ENCODE measurements around the gene PLPP1.

The PLPP1 gene

DNA sequence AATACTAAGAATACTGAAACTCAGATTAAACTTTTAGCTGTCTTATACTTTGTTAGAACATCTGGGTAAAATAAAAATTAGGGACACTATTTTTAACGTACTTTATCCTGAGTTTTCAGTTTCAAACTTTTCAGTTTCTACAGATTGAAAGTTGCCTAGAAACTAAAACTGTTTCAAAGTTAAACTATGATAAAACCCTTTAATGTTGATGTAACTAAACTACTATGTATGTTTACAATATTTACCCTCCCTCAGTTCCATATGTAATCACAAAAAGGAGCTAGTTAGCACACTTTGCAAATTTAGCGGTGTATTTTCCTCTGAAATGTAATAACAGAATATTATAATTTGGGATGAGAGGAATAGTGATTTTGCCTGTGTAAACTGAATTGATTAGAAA, 121.1 kb downstream of the PLPP1 start:
- in situ Hi-C loops (cut with MboI; ENCODE audit: low sequenced_read_pairs), result no loop called here

DNA sequence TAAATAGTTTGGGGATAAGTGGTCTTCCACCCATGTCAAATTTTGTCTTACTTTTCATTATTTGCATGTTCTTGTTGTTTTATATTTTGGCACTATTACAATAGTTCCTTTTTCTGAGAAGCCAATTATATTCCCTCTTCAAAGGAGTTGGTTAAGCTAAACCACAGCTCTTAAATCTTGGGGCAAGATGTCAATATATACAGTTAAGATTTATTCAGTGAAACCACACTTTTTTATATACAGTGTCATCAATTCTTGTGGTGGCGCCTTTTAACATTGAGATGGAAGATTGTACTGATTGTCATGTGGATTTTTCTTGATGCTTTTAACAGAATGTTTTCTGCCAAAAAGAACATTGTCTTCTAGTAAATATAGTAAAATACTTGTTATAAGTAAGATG, 122.9 kb downstream of the PLPP1 start:
- in situ Hi-C loops (cut with MboI; ENCODE audit: low sequenced_read_pairs), result no loop called here

DNA sequence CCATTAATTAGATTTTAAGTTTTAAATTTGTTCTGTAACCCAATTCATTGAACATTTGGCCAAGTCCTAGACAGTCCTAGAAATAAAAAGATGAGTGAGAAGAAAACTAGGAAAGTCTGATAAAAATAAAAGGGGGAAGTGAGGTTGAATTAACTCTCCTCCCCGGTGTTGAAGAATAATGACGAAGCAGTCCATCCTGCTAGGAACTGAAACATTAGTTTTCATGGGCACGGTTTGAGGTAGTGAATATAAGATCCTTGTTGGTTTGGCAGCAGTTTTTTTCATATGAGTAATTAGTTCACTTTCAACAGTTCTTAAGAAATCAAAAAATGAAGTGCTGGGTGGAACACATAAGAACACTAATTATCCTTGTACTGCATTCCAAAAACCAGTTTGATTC, 123.9 kb downstream of the PLPP1 start:
- in situ Hi-C loops (cut with MboI; ENCODE audit: low sequenced_read_pairs), result no loop called here

DNA sequence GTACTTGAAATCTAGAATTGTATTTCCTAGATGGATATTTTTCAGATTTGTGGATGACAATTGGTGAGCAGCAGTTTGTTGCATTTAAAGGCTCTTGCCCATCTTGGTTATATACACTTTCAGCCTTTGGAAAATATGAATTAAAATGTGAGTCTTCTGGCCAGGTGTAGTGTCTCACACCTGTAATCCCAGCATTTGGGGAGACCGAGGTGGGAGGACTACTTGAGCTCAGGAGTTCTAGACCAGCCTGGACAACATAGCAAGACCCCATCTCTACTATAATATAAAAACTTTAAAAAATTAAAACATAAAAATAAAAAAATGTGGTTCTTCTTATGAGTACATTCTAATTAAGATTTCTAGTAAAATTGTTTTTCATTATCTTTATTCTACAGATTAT, 125.0 kb downstream of the PLPP1 start:
- in situ Hi-C loops (cut with MboI; ENCODE audit: low sequenced_read_pairs), result no loop called here

DNA sequence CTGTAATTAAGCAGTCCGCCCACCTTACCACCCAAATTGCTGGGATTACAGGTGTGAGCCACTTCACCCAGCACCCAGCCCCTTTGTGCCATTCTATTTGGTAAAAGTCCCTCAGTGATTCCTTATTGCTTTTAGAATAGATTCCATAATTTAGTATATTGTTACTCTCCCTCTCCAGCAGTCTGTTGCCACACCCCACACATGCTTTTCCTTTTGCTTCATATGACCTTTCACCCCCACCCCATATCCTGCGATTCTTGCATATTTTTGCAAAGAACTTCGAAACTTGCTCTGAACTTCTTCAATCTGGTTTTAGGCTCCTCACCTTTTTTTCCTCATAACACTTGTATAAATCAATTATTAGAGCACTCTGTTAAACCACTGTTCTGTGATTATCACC, 126.8 kb downstream of the PLPP1 start:
- in situ Hi-C loops (cut with MboI; ENCODE audit: low sequenced_read_pairs), result no loop called here

DNA sequence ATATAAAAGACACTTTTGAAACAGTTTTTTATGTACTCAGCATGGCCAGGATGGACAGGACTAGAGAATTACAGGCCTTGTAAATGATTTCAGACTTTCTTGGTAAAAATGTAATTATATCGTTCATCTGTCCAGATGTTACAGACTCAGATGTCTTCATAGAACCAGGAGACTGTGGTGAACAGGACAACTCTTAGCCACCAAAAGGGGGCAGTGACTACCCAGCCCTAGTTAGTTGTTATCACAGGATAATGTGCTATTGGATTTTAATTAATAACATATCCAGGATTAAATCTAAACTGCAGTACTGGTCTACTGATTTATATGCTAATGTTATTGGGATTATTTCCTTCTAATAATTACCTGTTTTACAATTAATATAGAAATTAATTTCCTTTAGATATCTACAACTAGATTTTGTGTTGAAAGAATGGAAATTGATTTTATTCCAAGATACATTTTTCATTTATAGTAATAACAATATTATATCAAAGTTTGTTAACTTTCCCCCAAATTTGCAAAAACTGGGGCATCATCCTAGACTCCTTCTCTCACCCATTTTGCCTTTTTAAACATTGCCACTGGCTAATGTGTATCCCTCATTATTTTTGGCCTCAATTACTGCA, 127.6 kb downstream of the PLPP1 start:
- in situ Hi-C loops (cut with MboI; ENCODE audit: low sequenced_read_pairs), result no loop called here

DNA sequence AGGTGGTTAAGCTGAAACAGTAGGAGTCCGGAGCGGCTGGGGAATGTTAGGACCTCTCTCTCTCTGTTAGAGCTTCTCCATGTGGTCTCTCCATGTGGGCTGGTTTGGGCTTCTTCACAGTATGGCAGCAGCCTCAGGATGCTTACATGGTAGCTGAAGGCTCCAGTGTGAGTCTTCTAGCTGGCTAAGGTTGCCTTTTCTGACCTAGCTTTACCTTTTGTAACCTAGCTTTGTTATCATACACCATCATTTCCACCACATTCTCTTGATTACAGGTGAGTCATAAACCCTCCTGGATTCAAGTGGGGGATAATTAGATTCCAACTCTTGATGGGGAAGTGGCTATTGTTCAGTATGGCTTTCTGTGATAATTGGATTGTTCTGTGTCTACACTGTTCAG, 128.5 kb downstream of the PLPP1 start:
- in situ Hi-C loops (cut with MboI; ENCODE audit: low sequenced_read_pairs), result no loop called here

DNA sequence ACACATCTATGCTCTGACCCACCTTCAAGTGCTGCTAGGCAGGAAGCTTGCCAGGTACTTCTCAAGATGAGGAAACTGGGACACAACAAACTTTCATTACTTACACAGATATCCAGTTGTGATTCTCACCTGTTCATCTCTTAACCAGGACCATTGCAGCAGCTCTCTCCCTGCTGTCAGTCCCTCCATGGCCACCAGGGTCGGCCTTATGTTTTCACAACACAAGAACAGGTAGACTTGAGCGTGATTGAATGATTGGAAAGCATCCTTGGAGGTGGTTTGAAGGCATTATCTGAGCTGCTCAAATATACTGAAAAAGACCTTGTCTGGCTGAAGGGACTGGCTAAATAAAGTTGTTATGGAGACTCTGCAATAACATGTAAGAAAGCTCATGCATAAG, 132.6 kb downstream of the PLPP1 start:
- in situ Hi-C loops (cut with MboI; ENCODE audit: low sequenced_read_pairs), result no loop called here

DNA sequence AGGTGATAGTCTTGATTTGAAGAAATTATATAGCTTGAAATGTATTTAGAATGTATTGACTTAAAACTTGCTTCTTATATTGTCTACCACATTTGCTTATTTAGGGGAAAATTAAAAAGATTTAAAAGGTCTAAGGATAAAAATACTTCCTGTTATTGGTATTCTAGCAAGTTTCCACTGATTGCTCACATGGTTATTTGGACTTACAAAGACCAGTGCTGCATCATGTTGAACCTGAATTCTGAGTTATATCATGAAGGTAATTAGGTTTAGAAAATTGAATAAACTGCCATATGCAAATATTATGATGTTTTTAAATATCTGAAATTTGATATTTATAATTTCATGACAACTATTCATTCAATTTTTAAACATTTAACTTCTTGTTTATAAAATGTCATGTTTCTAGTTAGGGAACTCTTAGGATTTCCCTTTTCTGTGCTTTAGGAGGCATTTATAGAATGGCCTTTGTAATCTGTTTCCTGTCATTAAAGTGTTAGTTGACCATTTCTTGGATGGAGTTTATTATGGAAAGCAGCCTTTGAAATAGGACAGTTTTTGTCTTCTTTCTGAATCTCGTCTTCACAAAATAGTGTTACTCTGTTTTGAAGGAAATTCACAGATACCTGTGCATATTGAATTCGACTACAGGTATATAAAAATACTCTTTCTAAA, 141.1 kb downstream of the PLPP1 start:
- in situ Hi-C loops (cut with MboI; ENCODE audit: low sequenced_read_pairs), result no loop called here

DNA sequence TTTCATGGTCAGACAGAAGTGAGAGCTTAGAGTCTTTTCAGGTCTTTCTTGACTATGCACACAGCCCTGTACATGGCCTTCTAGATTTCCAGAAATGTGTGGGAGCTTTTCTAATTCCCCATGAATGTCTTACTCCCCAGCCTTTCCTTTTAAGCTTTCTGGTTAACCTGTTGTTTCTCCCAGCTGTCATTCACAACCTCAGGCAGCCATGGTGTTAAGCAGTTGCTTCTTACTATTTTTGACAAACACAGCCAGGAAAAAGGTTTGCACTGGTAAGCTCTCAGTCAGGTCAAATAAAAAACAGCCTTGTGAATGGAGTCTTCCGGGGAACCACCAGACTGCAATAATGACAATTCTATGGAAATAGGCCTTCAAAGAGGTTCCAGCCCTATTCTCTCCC, 142.1 kb downstream of the PLPP1 start:
- in situ Hi-C loops (cut with MboI; ENCODE audit: low sequenced_read_pairs), result no loop called here

DNA sequence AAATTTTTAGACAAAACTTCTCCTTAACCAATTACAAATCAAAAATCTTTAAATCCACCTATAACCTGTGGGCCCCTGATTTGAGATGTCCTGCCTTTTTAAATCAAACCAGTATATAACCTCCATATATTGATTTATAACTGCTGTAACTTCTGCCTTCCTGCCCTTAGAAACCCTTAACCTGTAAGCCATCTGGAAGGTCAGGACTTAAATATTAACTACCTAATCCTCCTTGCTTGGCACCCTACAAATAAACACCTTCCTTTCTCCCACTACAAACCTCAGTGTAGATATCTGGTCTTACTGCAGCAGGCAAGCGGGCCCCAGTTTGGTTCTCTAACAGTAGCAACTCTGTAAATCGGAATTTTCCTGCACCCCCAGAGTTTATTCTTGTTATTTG, 143.1 kb downstream of the PLPP1 start:
- in situ Hi-C loops (cut with MboI; ENCODE audit: low sequenced_read_pairs), result no loop called here

DNA sequence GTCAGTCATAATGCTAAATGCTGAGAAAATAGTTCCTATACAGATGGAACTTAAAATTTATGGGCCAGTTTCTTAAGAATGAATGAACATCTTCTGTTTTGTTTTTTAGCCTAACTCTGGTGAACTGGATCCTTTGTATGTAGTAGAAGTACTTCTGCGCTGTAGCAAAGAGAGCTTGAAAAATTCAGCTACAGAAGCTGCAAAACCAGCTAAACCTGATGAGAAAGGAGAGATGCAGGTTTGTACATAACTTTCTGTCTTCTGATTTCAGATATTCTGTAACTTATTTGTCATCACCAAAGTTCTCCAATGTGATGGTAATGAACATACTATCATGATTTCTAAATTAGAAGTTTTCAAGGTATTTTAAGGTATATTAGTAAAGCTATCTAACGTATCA, 146.9 kb downstream of the PLPP1 start:
- in situ Hi-C loops (cut with MboI; ENCODE audit: low sequenced_read_pairs), result no loop called here

DNA sequence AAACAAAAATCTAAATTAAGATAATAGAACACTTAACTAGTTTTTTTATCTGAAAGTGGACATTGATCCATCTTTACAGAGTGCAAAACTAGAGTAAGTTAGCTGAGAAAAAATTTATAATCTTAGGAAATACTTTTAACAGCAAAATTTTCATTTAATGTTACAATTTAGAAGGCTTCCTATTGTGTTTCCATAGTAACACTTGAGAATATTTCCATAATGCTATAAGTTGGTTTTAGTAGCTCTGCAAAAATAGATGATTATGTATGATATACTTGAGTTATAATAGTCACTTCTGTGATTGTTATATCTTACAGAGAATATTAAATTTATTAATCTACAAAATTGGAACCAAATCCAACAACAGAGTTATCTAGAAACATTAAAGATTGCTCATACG, 148.4 kb downstream of the PLPP1 start:
- in situ Hi-C loops (cut with MboI; ENCODE audit: low sequenced_read_pairs), result no loop called here

DNA sequence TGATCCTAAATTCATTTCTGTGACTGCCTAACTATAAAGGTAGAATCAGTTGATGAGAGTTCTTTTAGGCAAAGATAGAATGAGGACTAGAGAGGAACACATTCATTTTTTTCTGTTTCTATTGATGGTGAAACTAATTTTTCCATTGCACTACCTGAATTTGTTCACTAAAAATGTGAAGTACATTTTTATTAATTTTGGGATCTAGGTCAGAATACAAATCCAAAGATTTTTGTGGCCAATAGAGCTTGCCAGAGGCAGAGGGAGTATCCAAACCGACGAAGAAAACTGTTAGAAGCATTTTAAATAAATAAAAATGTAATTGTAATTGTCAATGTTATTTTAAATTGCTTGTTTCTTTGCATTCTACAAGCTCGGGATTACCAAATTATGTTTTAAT, 148.9 kb downstream of the PLPP1 start:
- in situ Hi-C loops (cut with MboI; ENCODE audit: low sequenced_read_pairs), result no loop called here

DNA sequence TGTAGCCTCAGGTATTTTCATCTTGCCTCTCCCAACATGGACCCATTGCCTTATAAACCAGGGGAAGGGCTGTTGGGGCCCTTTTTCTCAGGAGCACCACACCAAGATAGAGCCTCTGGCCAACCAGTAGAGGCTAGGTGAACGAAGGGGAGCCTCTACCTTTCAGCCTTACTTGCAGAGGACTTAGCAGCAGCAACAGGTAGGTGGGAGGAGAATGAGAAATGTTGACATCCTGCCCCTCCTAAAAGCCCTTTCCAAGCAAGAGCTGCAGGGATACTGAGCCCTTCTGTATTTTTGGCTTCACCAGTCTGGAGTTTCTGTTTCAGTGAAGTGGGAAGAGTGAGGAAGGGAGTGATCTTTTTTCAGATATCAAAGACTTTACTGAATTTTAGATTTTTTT, 149.5 kb downstream of the PLPP1 start:
- in situ Hi-C loops (cut with MboI; ENCODE audit: low sequenced_read_pairs), result no loop called here

DNA sequence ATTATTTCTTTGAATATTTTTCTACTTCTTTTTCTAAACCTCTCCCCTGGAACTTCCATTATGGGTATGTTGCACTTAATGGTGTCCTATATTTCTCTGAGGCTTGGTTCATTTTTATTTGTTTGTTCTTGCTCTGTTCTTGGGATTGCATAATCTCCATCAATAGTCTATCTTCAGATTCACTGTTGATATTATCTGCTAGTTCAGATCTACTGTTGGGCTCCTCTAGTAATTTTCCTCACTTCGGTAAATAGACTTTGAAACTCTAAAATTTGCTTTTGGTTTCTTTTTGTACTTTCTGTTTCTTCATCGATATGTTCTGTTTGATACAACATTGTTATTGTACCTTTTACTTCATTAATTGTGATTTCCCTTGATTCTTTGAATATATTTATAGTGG, 150.7 kb downstream of the PLPP1 start:
- in situ Hi-C loops (cut with MboI; ENCODE audit: low sequenced_read_pairs), result no loop called here

DNA sequence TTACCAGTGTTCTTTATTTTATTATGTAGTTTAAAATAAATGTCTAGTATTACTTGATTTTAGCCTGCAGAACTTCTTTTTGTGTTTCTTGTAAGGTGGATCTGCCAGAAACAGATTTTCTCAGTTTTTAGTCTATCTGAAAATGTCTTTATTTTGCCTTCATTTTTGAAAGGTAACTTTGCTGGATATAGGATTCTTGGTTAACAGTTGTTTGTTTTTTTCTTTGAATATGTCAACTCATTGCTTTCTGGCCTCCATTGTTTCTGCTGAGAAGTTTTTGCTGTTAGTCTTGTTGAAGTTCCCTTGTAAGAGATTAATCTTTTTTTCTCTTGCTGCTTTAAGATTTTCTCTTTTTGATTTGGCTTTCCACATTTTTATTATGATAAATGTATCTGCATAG, 151.5 kb downstream of the PLPP1 start:
- in situ Hi-C loops (cut with MboI; ENCODE audit: low sequenced_read_pairs), result no loop called here

DNA sequence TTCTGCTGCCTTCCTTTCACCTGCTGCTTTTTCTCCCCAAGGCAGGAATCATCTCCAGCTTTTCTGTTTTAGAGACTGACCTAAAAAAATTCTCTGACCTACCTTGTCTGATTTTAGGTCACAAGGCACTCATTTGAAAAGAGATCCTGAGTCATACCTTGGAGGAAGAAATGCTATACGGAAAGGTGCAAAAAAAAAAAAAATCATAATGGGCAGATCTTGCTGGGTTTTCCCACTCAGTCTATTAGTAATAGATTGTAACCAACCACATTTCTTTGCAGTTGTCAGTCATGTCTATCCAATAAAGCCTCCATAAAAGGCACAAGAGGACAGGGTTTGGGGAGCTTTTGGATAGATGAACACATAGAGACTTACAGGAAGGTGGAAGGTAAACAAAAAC, 157.0 kb downstream of the PLPP1 start:
- in situ Hi-C loops (cut with MboI; ENCODE audit: low sequenced_read_pairs), result no loop called here
